ENCODE measurements around the gene PRR22. TPM values are rescaled to one million over a fixed set of nuclear protein-coding genes. Genes with fewer than 3 reads are reported as not detected.

PRR22 gene
- total and polyA plus RNA-seq, 9 of the 15 experiments (the other 6 are each of a cell fraction or from before 2014, with no cell fraction given), result 0.03 to 12.0 (median 2.0) TPM; not detected in 1

DNA sequence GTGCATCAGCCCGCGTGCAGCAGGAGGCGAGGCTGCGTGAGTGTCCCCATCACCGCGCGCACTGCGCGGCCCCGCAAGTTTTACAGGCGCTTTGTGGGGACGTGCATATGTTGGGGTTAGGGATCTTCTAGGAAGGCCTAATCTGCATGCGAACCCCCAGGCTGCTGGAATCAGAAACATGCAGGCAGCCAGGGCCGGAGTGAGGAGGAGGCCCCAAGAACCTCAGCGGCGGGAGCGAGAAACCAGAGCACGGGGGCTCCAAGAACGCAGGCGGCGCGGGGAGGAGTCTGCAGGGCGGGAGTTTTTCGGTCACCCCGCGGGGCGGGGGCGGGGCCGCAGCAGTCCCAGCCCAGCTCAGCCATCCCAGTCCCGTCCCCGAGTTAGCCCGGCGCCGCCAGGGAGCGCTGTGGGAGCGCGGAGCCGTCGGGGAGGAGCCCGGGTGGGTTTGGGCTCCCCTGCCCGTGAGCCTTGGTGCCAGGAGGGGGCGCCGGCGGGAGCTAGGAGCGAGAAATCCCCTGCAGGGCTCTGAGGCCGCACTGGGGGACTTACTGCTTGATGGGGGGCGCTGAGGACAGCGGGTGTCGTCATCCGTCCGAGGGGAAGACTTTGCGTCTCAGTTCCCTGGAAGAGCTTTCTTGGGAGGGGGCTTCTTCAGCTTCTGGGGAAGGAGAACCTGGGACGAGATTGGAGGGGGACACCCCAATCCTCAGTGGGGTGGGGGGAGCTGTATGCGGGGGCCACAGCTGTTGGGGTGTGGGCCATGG is 19.4 kb upstream of the PRR22 start (continued):
- TF ChIP-seq ZFP36 (IDR thresholded peaks at IDR 0.05; ENCODE audit: low read depth, low read length, partially characterized antibody) (peak; percentile 3), ZNF121 (CRISPR knock-in tag; conservative IDR thresholded peaks at IDR 0.05) (peak; percentile 56), NONO (IDR thresholded peaks at IDR 0.05; ENCODE audit: low read depth in 2 of 2, low read length in 1 of 2) (peak in 1 of 2 experiments; percentile 71; a peak in 1 of 4 replicates), TCF15 (CRISPR knock-in tag; IDR thresholded peaks at IDR 0.05) (peak; percentile 55; the same call in 1 of the 2 replicates), NCOA6 (IDR thresholded peaks at IDR 0.05) (peak; percentile 89), CXXC5 (CRISPR knock-in tag; IDR thresholded peaks at IDR 0.05) (peak; percentile 88), JUND (IDR thresholded peaks at IDR 0.05; ENCODE audit: borderline replicate concordance, low read depth, low read length) (peak; percentile 38; the same call in 1 of the 2 replicates), JUND (tag; IDR thresholded peaks at IDR 0.05; ENCODE audit: borderline replicate concordance, low read depth, low read length) (no peak), FOXJ2 (tag; IDR thresholded peaks at IDR 0.05) (no peak), HMGN3 (IDR thresholded peaks at IDR 0.05; ENCODE audit: borderline replicate concordance, extremely low read depth, insufficient read length, low read depth, low read length) (peak; percentile 95), NFXL1 (CRISPR knock-in tag; IDR thresholded peaks at IDR 0.05) (no peak), YY1 (IDR thresholded peaks at IDR 0.05; ENCODE audit: borderline replicate concordance in 1 of 3, control insufficient read depth in 1 of 3, extremely low read depth in 1 of 3, insufficient read depth in 3 of 3, insufficient read length in 1 of 3, insufficient replicate concordance in 2 of 3, low read depth in 1 of 3, low read length in 2 of 3) (peak in 2 of 3 experiments; percentile 67 to 73), SRF (CRISPR knock-in tag; IDR thresholded peaks at IDR 0.05) (peak in 1 of 2 experiments; percentile 73; a peak in 1 of 4 replicates), HNRNPL (IDR thresholded peaks at IDR 0.05; ENCODE audit: low read depth, low read length) (0 out of 2 replicates have a peak, but pooled peaks have one; percentile 51), HNRNPUL1 (IDR thresholded peaks at IDR 0.05; ENCODE audit: low read length) (no peak), ETS2 (tag; IDR thresholded peaks at IDR 0.05; ENCODE audit: borderline replicate concordance, poor library complexity, severe bottlenecking) (no peak), MTA3 (IDR thresholded peaks at IDR 0.05; ENCODE audit: borderline replicate concordance) (peak; percentile 51; the same call in 1 of the 2 replicates)
- TF ChIP-seq, protein P1, sequence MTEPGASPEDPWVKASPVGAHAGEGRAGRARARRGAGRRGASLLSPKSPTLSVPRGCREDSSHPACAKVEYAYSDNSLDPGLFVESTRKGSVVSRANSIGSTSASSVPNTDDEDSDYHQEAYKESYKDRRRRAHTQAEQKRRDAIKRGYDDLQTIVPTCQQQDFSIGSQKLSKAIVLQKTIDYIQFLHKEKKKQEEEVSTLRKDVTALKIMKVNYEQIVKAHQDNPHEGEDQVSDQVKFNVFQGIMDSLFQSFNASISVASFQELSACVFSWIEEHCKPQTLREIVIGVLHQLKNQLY (CRISPR knock-in tag; conservative IDR thresholded peaks at IDR 0.05), result peak in 1 of 2 experiments; percentile 3; a peak in 1 of 4 replicates
- TF ChIP-seq, protein P2, sequence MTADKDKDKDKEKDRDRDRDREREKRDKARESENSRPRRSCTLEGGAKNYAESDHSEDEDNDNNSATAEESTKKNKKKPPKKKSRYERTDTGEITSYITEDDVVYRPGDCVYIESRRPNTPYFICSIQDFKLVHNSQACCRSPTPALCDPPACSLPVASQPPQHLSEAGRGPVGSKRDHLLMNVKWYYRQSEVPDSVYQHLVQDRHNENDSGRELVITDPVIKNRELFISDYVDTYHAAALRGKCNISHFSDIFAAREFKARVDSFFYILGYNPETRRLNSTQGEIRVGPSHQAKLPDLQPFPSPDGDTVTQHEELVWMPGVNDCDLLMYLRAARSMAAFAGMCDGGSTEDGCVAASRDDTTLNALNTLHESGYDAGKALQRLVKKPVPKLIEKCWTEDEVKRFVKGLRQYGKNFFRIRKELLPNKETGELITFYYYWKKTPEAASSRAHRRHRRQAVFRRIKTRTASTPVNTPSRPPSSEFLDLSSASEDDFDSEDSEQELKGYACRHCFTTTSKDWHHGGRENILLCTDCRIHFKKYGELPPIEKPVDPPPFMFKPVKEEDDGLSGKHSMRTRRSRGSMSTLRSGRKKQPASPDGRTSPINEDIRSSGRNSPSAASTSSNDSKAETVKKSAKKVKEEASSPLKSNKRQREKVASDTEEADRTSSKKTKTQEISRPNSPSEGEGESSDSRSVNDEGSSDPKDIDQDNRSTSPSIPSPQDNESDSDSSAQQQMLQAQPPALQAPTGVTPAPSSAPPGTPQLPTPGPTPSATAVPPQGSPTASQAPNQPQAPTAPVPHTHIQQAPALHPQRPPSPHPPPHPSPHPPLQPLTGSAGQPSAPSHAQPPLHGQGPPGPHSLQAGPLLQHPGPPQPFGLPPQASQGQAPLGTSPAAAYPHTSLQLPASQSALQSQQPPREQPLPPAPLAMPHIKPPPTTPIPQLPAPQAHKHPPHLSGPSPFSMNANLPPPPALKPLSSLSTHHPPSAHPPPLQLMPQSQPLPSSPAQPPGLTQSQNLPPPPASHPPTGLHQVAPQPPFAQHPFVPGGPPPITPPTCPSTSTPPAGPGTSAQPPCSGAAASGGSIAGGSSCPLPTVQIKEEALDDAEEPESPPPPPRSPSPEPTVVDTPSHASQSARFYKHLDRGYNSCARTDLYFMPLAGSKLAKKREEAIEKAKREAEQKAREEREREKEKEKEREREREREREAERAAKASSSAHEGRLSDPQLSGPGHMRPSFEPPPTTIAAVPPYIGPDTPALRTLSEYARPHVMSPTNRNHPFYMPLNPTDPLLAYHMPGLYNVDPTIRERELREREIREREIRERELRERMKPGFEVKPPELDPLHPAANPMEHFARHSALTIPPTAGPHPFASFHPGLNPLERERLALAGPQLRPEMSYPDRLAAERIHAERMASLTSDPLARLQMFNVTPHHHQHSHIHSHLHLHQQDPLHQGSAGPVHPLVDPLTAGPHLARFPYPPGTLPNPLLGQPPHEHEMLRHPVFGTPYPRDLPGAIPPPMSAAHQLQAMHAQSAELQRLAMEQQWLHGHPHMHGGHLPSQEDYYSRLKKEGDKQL (CRISPR knock-in tag; IDR thresholded peaks at IDR 0.05; ENCODE audit: borderline replicate concordance), result 0 out of 2 replicates have a peak, but pooled peaks have one; percentile 84

Data from K562 (cell line).